AG10803 (cell line): ENCODE data around the gene CFAP57.

Experiments used
- DNase-seq: peaks from one replicate; pipeline ENCODE4 v3.0.0; 2010; ENCODE audit warnings: low read depth
- H3K4me3 ChIP-seq: 2 replicates; pipeline ENCODE4 v1.5.1; 2011; ENCODE audit warnings: mild to moderate bottlenecking, low read length, control low read depth
- TF ChIP-seq, protein P1 (sequence below): conservative IDR thresholded peaks from 2 replicates; pipeline ENCODE4 v1.5.1; 2011; ENCODE audit warnings: mild to moderate bottlenecking, low read length, control low read depth, inconsistent platforms

CFAP57 gene

GRCh38 chr1:43194509-43194908, 22.4 kb downstream of the CFAP57 start:
- no peak overlapping the region for H3K4me3 ChIP-seq
- DNase-seq = no peak
- TF ChIP-seq, protein P1, sequence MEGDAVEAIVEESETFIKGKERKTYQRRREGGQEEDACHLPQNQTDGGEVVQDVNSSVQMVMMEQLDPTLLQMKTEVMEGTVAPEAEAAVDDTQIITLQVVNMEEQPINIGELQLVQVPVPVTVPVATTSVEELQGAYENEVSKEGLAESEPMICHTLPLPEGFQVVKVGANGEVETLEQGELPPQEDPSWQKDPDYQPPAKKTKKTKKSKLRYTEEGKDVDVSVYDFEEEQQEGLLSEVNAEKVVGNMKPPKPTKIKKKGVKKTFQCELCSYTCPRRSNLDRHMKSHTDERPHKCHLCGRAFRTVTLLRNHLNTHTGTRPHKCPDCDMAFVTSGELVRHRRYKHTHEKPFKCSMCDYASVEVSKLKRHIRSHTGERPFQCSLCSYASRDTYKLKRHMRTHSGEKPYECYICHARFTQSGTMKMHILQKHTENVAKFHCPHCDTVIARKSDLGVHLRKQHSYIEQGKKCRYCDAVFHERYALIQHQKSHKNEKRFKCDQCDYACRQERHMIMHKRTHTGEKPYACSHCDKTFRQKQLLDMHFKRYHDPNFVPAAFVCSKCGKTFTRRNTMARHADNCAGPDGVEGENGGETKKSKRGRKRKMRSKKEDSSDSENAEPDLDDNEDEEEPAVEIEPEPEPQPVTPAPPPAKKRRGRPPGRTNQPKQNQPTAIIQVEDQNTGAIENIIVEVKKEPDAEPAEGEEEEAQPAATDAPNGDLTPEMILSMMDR = no peak

- TF ChIP-seq, protein P1 = no peak
- H3K4me3 ChIP-seq = no peak overlapping the region
- DNase-seq = no peak
These were observed 25.4 kb downstream of the CFAP57 start for GRCh38 chr1:43197343-43198127.

DNA sequence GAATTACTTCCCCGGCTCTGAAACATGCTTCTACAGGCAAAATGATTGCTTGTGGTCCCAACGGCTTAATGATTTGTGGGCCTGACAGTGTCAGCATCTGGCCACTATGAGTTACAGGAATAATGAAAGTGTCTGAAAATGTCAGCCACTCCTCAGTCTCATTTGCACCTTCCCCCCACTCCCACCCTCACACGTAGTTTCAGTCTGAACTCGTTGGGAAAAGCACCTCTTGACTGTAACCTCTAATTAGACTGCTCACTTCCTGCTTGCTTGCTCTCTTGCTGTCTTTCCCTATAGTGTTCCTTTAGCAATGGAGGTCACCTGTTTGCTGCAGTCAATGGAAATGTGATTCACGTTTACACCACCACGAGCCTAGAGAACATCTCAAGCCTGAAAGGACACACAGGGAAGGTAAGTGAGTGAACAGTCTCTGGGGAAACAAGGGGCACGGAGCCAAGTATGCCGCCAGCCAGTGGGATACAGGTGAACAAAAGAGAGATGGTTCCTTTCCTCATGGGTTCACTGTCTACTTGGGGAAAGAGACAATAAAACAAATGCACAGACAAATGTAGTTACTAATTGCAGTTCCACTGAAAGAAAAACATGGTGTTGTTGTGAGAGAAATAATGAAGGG, 27.1 kb downstream of the CFAP57 start:
- TF ChIP-seq, protein P1 = no peak
- H3K4me3 ChIP-seq = no peak overlapping the region
- no peak for DNase-seq

DNA sequence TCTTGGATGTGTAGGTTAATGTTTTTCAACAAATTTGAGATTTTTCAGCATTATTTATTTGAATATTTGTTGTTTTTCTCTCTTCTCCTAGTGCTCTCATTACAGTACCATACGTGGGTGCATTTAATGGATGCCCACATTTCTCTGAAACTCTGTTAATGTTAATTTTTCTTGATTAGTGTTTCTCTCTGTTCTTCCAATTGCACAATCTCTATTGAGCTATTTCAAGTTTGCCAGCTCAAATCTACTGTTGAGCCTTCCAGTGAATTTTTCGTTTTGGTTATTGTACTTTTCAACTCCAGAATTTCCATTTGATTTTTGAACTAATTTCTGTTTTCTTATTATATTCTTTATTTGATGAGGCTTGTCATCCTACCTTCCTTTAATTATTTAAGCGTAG, 31.7 kb downstream of the CFAP57 start:
- DNase-seq = no peak
- TF ChIP-seq, protein P1 = no peak
- no peak overlapping the region for H3K4me3 ChIP-seq

GRCh38 chr1:43204394-43204793, 32.3 kb downstream of the CFAP57 start:
- no peak overlapping the region for H3K4me3 ChIP-seq
- DNase-seq = no peak
- TF ChIP-seq, protein P1 = no peak

GRCh38 chr1:43205671-43206070, 33.5 kb downstream of the CFAP57 start:
- TF ChIP-seq, protein P1 = no peak
- peak; percentile 51 for DNase-seq
- H3K4me3 ChIP-seq = no peak overlapping the region
